ENCODE data around the gene WDFY4.

WDFY4 gene

DNA sequence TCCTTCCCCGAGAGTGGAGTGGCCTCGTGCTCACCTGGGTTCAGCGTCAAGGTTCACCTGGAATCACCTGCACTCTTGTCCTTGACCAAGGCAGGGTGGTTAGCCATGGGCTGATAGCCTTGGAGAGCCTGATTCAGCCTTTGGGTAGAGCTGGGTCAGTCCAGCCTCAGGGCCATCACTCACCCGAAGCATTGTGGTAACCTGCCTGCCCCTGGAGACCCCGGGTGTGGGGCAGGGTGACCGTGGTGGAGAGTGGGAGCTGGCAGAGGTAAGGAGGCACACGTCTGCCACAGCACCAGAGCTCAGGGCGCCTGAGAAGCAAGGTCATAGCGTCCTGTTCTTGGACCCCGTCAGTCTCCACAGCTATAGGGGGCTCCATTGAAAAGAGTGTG lies 27.8 kb upstream of the WDFY4 start:
- Histone ChIP-seq H3K27me3 (ENCODE audit: insufficient read depth, low read depth) (no peaks in the 10 kb centered on the region), H3K4me3 (IDR thresholded peaks at IDR 0.05; ENCODE audit: insufficient read depth, low read depth, low read length) (no peak overlapping the region), H2AFZ (ENCODE audit: low read depth) (peak overlapping the region; percentile 100), H3K36me3 (ENCODE audit: insufficient read depth) (no peaks in the 10 kb centered on the region), H3K4me1 (ENCODE audit: low read depth, poor library complexity, severe bottlenecking) (peaks cover 20% of the 10 kb centered on the region), H3K79me2 (ENCODE audit: insufficient read depth, low read depth) (no peaks in the 10 kb centered on the region), H3K27ac (no peak overlapping the region), H3K4me2 (peak overlapping the region; percentile 92), H4K20me1 (ENCODE audit: insufficient read depth) (no peaks in the 10 kb centered on the region), H3K9ac (peak overlapping the region; percentile 45; the same call in 1 of the 2 replicates)
- TF ChIP-seq, protein P1, sequence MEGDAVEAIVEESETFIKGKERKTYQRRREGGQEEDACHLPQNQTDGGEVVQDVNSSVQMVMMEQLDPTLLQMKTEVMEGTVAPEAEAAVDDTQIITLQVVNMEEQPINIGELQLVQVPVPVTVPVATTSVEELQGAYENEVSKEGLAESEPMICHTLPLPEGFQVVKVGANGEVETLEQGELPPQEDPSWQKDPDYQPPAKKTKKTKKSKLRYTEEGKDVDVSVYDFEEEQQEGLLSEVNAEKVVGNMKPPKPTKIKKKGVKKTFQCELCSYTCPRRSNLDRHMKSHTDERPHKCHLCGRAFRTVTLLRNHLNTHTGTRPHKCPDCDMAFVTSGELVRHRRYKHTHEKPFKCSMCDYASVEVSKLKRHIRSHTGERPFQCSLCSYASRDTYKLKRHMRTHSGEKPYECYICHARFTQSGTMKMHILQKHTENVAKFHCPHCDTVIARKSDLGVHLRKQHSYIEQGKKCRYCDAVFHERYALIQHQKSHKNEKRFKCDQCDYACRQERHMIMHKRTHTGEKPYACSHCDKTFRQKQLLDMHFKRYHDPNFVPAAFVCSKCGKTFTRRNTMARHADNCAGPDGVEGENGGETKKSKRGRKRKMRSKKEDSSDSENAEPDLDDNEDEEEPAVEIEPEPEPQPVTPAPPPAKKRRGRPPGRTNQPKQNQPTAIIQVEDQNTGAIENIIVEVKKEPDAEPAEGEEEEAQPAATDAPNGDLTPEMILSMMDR (conservative IDR thresholded peaks at IDR 0.05; ENCODE audit: low read depth, low read length): no peak

DNA sequence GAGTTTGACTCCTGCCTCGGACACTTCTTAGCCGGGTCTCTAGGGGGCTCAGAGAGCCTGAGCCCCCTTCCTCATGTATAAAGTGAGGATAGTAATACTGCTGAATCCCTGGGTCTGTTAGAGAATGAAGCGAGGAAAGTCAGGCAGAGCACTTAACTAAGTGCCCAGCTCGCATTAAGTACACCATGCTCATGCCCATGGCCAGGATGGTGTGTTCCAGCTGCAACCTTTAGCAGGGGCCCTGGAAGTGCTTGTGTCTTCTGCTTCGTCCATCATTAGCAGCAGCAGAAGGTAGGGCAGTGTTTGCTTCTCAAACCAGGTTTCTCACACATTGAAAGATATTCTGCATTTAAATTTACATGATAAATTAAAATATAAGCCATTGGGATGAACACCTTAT lies 27.3 kb upstream of the WDFY4 start:
- no peaks in the 10 kb centered on the region for H3K27me3 ChIP-seq (ENCODE audit: insufficient read depth, low read depth)
- no peak overlapping the region for H3K9ac ChIP-seq
- H3K79me2 ChIP-seq (ENCODE audit: insufficient read depth, low read depth): no peaks in the 10 kb centered on the region
- H3K4me3 ChIP-seq (IDR thresholded peaks at IDR 0.05; ENCODE audit: insufficient read depth, low read depth, low read length): no peak overlapping the region
- no peaks in the 10 kb centered on the region for H4K20me1 ChIP-seq (ENCODE audit: insufficient read depth)
- no peak overlapping the region for H3K27ac ChIP-seq
- no peak overlapping the region for H3K4me2 ChIP-seq
- H3K4me1 ChIP-seq (ENCODE audit: low read depth, poor library complexity, severe bottlenecking): peaks cover 20% of the 10 kb centered on the region
- TF ChIP-seq, protein P1 (conservative IDR thresholded peaks at IDR 0.05; ENCODE audit: low read depth, low read length): no peak
- no peak overlapping the region for H2AFZ ChIP-seq (ENCODE audit: low read depth)
- H3K36me3 ChIP-seq (ENCODE audit: insufficient read depth): no peaks in the 10 kb centered on the region

DNA sequence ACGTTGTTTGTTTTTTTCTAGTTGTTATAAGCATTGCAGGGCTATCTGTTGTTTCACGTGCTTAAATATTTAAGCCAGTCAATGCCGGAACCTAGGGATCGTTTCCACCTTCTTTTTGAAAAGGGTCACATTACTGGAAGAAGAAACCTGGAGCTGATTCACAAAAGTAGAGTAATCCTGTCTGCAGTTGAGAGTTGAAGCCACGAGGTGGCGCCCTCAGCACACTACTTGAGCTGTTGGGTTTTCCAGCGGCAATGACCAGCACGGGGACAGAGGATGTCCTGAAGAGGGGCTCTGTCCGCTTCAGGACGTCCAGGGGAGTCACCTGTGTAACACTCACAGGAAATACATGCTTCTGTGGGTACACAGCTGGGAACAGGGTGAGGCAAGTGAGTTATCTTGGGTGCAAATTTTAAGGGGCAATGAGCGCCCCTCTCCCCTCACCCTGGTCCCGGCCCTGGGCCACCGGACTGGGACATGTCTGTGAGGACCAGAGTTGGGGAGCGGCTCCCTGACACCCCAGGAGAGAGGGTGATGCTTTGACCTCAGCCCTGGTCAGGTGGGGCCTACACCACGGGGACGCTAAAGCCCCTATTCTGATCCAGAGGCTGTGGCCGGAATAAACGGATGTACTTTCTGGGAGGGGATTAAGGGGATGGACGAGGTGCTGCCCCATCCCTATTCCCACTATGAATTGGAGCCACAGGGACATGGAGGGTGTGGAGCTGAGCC lies 26.3 kb upstream of the WDFY4 start:
- H3K27ac ChIP-seq: no peak overlapping the region
- H3K4me3 ChIP-seq (IDR thresholded peaks at IDR 0.05; ENCODE audit: insufficient read depth, low read depth, low read length): no peak overlapping the region
- no peak overlapping the region for H3K9ac ChIP-seq
- no peaks in the 10 kb centered on the region for H3K79me2 ChIP-seq (ENCODE audit: insufficient read depth, low read depth)
- no peaks in the 10 kb centered on the region for H3K36me3 ChIP-seq (ENCODE audit: insufficient read depth)
- no peaks in the 10 kb centered on the region for H4K20me1 ChIP-seq (ENCODE audit: insufficient read depth)
- H3K27me3 ChIP-seq (ENCODE audit: insufficient read depth, low read depth): no peaks in the 10 kb centered on the region
- peak overlapping the region; percentile 1; the same call in 1 of the 2 replicates for H3K4me2 ChIP-seq
- peaks cover 20% of the 10 kb centered on the region for H3K4me1 ChIP-seq (ENCODE audit: low read depth, poor library complexity, severe bottlenecking)
- no peak overlapping the region for H2AFZ ChIP-seq (ENCODE audit: low read depth)
- TF ChIP-seq, protein P1 (conservative IDR thresholded peaks at IDR 0.05; ENCODE audit: low read depth, low read length): peak; percentile 92

DNA sequence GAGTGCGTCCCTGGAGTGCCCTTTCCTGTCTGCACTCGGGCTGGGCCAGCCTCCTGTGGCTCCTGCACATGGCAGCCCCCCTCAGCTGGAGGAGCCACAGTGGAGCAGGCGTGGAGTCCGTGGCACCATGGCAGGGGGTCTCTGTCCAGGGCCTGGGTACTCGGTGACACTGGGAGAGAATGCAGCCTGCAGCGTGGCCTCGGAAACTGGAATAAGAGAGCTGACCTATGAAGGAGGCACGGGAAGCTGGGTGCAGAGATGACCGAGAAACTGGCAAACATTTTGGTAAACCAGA lies 25.8 kb upstream of the WDFY4 start:
- Histone ChIP-seq H3K4me1 (ENCODE audit: low read depth, poor library complexity, severe bottlenecking) (peaks cover 20% of the 10 kb centered on the region), H3K4me3 (IDR thresholded peaks at IDR 0.05; ENCODE audit: insufficient read depth, low read depth, low read length) (no peak overlapping the region), H4K20me1 (ENCODE audit: insufficient read depth) (no peaks in the 10 kb centered on the region), H3K27ac (no peak overlapping the region), H3K27me3 (ENCODE audit: insufficient read depth, low read depth) (no peaks in the 10 kb centered on the region), H3K4me2 (no peak overlapping the region), H2AFZ (ENCODE audit: low read depth) (no peak overlapping the region), H3K79me2 (ENCODE audit: insufficient read depth, low read depth) (no peaks in the 10 kb centered on the region), H3K36me3 (ENCODE audit: insufficient read depth) (no peaks in the 10 kb centered on the region), H3K9ac (no peak overlapping the region)
- TF ChIP-seq, protein P1 (conservative IDR thresholded peaks at IDR 0.05; ENCODE audit: low read depth, low read length): no peak

All from KMS-11 (cell line).